GM18526 (cell line): ENCODE measurements around the gene GGT5.

Experiments
- POLR2A ChIP-seq: IDR thresholded peaks from 3 replicates; pipeline ENCODE4 v1.6.1; 2011; ENCODE audit not compliant: insufficient read length; ENCODE audit errors: extremely low read depth

Gene GGT5

GRCh38 chr22:24187731-24188644 lies 56.9 kb downstream of the GGT5 start:
- no peak for TF ChIP-seq POLR2A

GRCh38 chr22:24186892-24187670 lies 57.8 kb downstream of the GGT5 start:
- TF ChIP-seq POLR2A = no peak

- no peak for TF ChIP-seq POLR2A
Measured at GRCh38 chr22:24186352-24186740, 58.5 kb downstream of the GGT5 start.

GRCh38 chr22:24185501-24186351 lies 59.2 kb downstream of the GGT5 start:
- TF ChIP-seq POLR2A = no peak

DNA sequence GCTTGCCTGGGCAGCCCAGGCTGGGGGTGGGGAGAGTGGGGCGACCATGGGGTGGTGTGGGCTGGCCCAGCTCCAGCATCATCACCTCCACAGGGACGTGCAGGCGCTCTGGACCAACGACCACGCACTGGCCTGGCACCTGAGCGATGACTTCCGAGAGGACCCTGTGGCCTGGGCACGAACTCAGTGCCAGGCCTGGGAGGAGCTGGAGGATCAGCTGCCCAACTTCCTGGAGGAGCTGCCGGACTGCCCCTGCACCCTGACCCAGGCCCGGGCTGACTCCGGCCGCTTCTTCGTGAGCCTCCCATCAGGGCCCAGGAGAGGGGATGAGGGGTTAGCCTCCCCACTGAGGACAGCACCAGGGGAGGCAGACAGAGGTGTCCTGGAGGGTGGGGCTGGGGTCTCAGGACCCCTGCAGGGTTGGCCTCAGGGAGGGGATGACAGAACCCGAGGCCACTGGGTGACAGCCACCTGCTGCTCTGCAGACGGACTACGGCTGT lies 59.8 kb downstream of the GGT5 start:
- no peak for TF ChIP-seq POLR2A

DNA sequence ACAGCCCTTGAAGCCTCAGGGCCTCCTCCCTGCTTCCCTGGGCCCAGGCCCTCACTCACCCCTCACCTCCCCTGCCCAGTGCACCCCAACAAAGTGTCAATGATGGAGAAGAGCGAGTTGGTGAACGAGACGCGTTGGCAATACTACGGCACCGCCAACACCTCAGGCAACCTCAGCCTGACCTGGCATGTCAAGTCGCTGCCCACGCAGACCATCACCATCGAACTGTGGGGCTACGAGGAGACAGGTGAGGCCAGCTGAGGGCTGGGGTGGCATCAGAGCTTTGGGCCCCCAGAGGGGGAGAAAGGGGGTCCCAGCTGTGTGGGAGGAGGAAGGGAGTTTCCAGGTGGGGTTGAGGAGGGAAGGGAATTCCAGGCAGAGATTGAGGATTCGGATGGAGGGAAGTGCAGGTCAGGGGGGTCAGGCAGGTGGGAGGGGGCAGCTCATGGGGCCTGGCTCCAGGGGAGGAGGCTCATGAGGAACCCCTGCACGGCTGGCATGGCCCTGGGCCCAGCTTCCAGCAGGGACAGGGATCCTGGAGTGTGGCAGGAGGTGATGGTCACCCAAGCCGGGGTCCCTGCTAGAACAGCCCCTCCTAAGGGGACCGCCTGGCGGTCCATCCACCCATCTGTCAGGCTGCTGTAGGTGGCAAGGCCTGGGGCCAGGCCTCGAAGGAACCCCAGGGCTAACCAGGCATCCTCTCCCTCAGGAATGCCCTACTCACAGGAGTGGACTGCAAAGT lies 60.7 kb downstream of the GGT5 start:
- no peak for TF ChIP-seq POLR2A

DNA sequence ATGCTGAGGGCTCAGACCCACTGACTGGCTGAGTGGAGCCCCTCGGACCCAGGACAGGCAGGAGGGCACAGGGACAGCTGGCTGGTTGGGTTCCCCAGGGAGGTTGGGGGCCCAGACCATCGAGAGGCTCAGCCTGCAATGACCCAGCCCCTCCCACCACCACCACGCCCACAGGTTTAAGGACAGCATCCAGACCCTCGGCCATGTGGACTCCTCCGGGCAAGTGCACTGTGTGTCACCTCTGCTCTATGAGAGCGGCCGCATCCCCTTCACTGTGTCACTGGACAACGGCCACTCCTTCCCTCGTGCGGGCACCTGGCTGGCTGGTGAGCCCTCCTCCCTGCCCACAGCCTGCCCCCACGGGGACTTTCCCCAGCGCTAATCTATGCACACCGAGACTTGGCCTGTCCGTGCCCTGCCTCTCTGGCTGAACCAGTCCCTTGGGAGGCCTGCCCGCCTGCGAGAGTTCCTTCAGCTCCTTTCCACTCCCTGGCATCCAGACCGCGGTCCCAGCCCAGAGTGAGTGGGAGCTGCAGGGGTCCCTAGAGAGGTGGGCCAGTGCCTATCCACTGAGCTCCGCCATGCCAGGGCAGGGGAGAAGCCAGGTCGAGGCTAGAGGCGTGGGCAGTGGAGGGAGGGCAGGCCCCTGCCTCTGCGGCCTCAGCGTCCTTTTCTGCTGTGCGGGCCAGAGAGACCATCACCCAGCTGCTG lies 61.4 kb downstream of the GGT5 start:
- TF ChIP-seq POLR2A = no peak

GRCh38 chr22:24181996-24182899 lies 62.6 kb downstream of the GGT5 start:
- TF ChIP-seq POLR2A = no peak

GRCh38 chr22:24181088-24181995 lies 63.5 kb downstream of the GGT5 start, which contains the start of gene SUSD2:
TSS of gene SUSD2 (plus strand) at chr22:24181487. CDS start at chr22:24181520, 33 bp downstream.
- TF ChIP-seq POLR2A = no peak

GRCh38 chr22:24180316-24181087 lies 64.4 kb downstream of the GGT5 start:
- TF ChIP-seq POLR2A = no peak
